Measurements from ENCODE around the gene CAMTA1.

Gene CAMTA1

DNA sequence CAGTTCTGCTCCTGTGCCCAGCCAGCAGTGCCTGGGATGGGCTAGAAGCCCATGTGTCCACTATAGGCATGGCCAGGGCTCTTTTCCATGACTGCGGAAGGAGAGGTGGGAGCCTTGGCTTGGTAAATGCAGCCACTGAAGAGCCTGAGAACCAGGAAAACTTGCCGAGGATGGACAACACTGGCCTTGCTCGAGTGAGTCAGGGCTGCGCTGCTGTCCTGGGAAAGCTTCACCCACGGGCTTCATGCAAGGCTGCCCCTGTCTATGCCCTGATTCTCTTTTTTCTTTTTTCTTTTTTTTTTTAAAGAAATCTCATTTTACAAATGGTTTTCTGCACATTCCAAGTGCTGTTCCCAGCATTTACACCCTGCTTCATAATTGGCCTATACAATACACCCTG lies 156.5 kb downstream of the CAMTA1 start:
- no peak overlapping the region for H3K4me3 ChIP-seq (ENCODE audit: low read depth, low read length)
- DNase-seq (ENCODE audit: low read depth): no peak

DNA sequence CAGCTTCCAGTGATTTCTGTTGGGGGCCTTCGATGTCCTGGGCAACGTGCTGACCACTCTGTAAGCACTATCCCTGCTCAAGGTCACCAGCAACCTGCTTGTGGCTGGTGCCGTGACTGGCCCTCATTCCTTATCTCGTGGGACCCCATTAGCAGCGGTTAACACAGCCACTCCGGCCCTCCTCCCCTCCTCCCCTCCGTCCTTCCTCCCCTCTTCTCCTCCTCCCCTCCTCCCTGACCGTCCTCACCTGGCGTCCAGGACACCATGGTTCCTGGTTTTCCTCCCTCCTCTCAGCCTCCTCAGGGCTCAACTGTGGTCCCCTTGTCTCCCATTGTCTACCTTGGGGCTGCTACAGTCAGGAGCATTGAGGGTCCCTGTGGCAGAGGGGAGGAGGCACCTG lies 157.7 kb downstream of the CAMTA1 start:
- H3K4me3 ChIP-seq (ENCODE audit: low read depth, low read length): no peak overlapping the region
- DNase-seq (ENCODE audit: low read depth): no peak

DNA sequence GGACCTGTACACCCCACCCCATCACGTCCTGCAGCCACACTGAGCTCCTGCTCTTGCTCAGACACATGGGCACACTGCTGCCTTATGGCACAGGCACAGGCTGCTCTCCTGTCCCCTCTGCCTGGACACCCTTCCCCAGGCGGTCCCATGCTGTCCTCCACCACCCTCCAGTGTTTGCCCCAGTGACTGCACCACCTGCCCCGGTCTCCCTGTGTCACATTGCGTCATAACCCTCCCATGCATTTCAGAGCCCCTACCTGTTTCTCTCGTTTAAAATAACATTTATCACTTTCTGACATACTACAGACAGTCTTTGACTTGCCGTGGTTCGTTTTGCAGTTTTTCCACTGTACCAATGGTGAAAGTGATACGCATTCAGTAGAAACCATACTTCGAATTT lies 159.2 kb downstream of the CAMTA1 start:
- no peak overlapping the region for H3K4me3 ChIP-seq (ENCODE audit: low read depth, low read length)
- DNase-seq (ENCODE audit: low read depth): no peak

DNA sequence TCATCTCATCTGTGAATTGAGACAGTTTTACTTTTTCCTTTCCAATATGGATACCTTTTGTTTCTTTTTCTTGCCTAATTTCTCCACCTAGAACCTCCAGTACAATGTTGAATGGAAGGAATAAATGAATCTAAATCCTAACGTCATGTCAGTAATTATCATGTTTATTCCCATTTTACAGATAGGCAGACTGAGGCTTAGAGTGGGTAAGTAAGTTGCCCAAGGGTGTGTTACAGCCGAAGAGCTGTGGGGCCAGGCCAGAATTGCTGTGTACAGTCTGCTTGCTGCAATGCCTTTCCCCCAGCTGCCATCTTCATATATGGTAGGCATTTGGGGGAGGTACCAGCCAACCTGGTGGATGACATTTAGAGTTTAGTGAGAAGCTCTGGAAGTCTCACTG lies 162.7 kb downstream of the CAMTA1 start:
- no peak overlapping the region for H3K4me3 ChIP-seq (ENCODE audit: low read depth, low read length)
- no peak for DNase-seq (ENCODE audit: low read depth)

DNA sequence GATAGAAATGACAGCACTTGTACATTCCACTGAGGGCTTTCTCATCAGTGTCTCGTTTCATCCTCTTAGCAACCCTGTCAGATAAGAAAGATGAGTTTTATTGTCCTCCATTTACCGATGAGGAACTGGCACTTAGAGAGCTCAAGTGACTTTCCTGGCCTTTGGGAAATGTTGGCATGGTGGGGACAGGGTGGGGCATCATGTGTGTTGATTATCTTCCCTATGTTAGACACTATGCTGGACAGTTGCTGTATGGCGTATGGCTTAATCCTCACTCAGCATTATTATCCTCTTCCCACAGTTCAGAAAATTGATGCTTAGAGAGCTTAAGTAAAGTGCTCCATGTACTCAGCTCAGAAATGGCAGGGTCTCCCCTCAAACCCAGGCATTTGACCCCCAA lies 163.2 kb downstream of the CAMTA1 start:
- no peak for DNase-seq (ENCODE audit: low read depth)

DNA sequence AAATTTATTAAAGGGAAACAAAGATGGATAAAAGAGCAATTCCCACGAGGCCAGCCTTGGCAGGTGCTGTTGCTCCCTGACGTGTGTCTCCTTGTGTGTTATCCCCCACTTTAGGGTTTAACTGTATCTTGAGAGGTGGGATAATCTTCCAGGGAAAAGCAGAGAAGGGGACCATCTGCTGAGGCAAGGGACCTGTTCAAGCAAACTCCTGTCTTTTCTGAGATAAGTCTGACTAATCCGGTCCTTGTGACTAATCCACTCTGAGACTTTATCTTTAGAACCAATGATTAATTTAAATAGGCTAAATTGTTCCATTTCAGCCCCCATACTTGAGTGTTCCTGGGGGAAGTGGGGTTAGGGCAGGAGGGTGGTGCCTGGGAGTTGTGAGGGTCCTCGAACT lies 163.6 kb downstream of the CAMTA1 start:
- no peak for DNase-seq (ENCODE audit: low read depth)
- no peak overlapping the region for H3K4me3 ChIP-seq (ENCODE audit: low read depth, low read length)

More for the DNA sequence above, 163.2 kb downstream of the CAMTA1 start:
- no peak overlapping the region for H3K4me3 ChIP-seq (ENCODE audit: low read depth, low read length)

DNA sequence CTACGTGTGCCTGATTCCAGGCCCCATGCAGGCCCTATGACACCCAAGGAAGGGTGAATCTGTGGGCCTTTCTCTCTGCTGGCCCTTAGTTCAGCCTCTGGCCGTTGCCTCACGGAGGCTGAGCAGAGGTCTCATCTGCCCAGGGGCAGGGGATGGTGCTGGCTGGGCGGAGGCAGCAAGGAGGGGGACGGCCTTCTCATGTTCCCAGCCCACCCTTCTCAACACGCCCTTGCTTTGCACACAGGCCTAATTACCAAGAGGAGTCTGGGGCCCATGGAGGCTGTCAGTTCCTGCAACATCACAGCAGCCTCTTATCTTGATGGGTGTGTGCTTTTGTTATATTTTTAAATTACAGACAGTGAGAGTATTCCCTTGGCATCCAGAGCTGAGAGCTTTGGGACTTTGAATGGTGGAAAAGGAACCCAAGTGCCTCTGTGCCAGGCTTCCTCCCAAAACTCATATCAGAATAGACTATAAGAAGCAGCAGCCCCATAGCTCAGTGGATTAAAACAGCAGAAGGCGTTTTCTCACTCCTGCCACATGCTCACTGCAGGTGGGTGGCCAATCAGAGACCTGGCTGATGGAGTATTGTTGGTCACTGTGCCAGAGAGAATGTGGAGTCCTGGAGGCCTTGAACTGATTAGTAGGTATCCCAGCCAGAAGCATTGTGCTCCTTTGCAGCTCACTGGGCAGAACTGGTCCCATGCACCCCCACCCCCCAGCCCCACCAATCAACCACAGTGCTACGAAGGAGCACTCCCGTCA lies 164.9 kb downstream of the CAMTA1 start:
- DNase-seq (ENCODE audit: low read depth): no peak
- H3K4me3 ChIP-seq (ENCODE audit: low read depth, low read length): no peak overlapping the region

DNA sequence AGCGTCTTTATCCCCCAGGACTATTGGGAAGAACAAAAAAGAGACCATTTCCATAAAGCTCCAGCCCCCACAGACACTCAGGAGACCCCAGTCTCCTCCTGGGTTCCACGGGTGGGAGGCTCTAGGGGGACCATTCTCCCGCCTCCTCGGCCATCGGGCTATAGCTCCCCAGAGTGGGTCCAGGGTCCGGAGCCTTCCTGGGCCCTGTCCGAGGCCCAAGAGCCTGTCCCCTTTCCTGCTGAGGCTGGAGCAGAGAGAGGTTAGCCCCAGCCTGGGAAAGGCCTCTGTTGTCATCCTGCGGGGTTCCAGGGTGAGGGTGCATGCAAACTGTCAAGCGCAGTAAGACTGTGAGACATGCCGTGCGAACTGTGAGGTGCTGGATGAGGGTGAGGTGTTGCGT lies 166.3 kb downstream of the CAMTA1 start:
- DNase-seq (ENCODE audit: low read depth): no peak

DNA sequence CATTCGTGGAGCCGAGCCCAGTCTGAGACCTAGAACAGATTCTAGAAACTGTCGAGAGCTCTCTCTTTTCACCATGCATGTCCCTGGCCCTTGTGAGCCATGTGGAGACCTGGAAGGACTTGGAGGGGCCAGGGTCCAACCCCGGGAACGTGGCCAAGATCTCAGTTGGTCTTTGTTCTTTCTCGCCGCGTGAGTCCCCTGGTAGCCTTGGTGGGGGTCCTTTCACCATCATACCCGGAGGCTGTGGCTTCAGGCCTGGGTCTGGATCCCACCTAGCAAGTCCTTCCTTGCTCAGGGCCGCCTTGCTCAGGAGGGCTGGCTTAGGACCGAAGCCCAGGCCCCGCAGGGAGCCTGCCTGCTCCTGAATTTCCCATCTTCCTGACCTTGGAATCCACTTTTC lies 168.0 kb downstream of the CAMTA1 start:
- DNase-seq (ENCODE audit: low read depth): no peak
- H3K4me3 ChIP-seq (ENCODE audit: low read depth, low read length): no peak overlapping the region

More for the DNA sequence above, 166.3 kb downstream of the CAMTA1 start:
- no peak overlapping the region for H3K4me3 ChIP-seq (ENCODE audit: low read depth, low read length)

DNA sequence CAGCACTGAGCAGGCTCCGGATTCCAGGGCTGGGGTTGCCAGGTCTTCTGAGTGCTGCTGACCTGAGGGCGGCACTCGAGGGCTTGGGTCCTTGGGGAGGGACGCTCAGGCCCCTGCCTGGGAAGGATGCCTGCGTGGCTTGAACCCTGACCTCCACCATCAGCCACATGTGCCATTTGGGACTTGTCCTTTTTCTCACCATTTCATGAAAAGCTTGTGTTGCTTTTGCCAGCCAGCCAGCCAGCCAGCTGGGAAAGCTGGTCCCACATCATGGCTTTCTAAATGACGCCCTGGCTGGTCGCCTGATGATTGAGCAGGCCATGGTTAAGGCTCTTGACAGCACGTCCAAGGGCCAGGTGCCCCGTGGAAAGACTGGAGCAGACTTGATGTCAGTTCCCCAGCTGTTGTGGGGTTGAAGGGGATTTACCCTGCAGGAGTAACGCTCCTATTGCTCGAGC lies 168.7 kb downstream of the CAMTA1 start:
- DNase-seq (ENCODE audit: low read depth): no peak
- H3K4me3 ChIP-seq (ENCODE audit: low read depth, low read length): no peak overlapping the region

DNA sequence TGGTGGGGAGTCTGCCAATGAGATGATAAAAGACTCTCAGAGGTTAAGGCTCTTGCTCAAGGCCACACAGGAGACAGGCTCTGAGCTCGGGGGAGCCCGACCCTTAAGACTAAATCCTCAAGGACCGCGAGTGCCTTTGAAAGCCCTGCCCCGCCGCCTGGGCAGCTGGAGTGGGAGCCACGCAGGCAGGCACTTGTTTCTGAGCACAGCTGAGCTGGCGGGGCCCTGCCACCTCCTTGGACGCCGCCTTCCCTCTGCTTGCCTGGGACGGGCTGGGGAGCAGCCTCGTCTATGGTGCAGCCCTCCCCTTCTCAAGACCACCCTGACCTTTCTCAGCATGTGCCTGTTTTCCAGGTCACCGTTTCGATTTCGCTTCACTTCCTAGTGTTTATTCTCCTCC lies 169.3 kb downstream of the CAMTA1 start:
- H3K4me3 ChIP-seq (ENCODE audit: low read depth, low read length): no peak overlapping the region
- no peak for DNase-seq (ENCODE audit: low read depth)

DNA sequence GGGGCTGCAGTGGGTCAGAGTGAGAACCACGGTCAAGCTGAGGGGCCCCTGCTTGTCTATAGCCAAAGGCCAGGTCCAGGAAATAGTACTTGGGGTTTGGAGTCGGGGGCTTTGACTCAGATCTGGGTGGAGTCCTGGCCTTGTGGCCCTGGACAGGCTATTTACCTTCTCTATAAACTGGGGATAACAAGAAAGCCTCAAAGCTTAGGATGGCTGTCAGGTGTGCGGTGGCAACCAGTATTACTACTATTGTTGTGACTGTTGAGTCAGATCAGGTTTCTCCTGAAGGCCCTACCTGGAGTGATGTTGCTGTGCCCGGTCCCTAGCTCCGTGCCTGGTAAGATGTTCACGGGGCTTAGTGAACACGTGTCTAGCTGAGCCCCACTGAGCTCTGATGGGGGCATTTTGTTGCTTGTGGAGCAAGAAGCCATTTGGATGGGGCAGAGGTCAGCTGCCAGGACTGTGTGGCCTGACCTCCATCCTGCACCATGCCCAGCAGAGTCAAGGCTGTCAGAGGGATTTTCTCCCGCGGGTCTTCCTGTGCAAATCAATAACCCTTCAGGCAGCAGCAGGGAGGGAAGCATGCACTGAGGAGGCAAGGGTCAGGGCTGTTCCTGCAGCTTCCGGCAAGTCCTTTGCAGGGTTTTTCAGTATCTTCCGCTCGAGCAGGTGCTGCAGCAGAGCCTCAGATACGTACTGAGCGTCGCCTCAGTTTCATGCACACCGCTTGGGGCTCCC lies 170.3 kb downstream of the CAMTA1 start:
- no peak for DNase-seq (ENCODE audit: low read depth)
- H3K4me3 ChIP-seq (ENCODE audit: low read depth, low read length): no peak overlapping the region

DNA sequence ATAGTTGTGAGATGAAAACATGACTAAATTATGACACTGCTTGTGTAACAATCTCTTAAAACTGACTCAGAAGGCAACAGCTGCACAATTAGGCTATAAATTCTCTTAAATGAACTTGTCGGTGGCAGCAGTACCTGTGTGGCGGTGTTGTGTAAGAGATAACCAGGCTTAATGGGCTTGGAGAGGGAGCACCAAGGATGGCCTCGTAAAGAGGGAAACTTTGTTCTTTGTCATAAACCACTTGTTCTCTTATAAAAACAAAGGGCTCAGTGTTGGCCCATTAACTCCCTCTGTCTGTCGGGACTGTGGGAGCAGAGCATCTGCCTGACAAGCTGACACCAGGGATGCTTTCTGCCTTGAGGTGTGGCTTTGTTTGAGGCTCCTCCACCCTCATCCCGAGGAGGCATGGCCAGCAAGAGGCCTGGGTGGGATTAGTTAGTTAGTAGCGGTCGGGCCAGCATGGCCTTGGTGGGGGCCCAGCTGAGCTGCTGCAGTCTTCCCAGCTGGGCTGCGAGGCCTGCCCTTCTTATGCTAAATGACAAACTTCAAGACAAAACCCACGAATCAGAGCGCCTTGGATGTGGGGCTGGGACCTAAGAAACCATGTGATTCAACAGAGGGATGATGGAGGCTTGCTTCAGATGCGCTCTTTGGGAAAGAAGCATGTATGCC lies 171.4 kb downstream of the CAMTA1 start:
- DNase-seq (ENCODE audit: low read depth): no peak
- H3K4me3 ChIP-seq (ENCODE audit: low read depth, low read length): no peak overlapping the region

DNA sequence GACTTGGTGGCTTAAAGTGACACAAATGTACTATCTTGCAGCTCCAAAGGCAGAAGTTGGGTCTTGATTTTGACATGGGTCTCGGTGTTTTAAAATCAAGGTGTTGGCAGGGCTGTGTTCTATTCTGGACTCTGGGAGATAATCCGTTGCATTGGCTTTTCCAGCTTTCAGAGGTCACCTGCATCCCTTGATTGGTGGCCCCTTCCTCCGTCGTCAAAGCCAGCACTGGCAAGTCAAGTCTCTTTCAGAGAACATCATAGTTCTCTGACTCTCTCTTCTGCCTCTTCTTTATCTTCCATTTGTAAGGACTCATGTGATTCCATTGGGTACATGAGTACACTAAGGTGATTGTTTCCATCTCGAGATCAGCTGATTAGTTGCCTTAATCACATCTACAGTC lies 172.1 kb downstream of the CAMTA1 start:
- no peak for DNase-seq (ENCODE audit: low read depth)
- no peak overlapping the region for H3K4me3 ChIP-seq (ENCODE audit: low read depth, low read length)

DNA sequence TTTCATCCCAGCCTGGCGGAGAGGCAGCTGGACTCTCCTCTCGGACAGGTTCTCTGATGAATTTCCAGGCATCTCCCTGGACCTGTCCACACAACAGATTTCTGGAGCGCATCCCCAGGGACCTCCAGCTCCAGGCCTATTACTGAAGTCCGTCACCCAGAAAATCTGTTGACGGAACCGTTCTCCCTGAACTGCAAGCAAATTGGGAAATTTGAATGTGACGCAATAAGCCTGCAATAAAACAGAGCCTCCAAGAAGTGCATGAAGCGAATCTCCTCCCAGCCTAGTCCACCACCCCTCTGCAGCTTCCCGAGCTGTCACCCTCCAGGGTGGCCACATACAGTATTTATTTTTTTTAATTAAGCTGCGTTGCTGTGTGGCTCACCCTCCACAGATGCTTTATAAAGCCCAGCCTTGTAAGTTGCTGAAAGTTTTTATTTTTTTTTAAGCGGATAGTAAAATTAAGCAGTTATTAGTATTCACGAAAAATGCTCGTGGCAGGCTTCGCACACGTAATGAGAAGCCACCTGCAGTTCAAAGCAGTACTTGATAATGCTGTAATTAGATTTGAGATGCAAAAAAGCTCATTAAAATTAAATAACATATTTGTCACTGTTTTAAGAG lies 173.3 kb downstream of the CAMTA1 start:
- DNase-seq (ENCODE audit: low read depth): no peak
- no peak overlapping the region for H3K4me3 ChIP-seq (ENCODE audit: low read depth, low read length)

DNA sequence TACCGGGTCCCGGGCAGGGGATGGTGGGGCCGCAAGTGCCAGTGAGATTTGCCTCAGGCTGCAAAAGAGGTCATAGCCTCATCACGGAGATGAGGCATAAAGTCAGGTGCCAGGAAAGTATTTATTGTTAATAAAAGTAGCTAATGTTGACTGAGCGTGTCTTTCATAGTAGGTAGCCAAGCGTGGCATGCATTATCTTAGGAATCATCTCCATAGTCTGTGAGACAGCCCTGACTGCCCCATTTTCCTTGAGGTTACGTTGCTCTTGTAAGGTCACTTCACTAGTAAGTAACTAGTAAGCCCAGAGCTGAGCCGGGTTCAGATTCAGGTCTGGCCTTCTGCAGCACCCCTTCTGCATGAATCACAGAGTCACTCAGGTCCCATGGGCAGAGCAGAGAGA lies 174.2 kb downstream of the CAMTA1 start:
- DNase-seq (ENCODE audit: low read depth): no peak
- no peak overlapping the region for H3K4me3 ChIP-seq (ENCODE audit: low read depth, low read length)

DNA sequence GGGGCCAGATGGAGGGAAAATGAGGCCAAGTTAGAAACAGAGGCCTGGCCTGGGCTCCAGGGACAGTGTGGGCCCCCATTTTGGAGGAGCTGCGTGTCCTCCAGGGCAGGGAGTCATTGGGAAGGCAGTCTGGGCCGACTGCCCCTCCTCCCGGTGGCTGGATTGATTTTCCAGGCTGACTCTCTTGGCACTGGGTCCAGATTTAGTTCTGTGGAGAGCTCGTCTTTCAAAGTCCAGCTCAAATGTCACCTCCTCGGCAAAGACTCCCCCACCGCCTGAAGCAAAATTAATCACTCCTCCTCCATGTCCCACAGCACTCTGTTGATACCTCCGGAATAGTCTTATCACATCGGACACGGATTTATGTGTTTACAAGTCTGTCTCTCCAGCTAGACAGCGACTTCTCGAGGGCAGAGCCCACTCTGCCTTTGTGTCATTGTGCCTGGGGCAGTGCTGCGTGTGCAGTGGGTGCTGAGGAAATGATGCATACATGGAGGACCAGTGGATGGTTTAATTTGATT lies 175.1 kb downstream of the CAMTA1 start:
- DNase-seq (ENCODE audit: low read depth): no peak
- no peak overlapping the region for H3K4me3 ChIP-seq (ENCODE audit: low read depth, low read length)

DNA sequence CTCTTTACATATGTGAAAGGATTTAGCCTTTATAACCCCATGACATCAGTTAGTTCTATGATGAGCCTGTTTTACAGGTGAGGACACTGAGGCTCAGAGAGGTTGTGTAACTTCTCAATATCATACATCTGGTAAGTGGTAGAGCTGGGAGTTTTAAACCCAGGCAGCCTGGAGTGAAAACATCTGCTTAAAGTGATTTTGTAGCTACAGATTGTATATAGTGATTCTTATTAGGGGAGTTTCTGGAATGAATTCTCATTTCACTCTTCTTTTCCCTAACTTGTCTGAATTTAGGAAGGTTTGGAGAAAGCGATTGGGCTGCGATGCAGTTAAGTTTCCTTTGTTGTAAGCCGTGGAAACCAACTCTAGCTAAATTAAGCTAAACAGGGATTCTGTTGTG lies 175.6 kb downstream of the CAMTA1 start:
- no peak for DNase-seq (ENCODE audit: low read depth)
- H3K4me3 ChIP-seq (ENCODE audit: low read depth, low read length): no peak overlapping the region

DNA sequence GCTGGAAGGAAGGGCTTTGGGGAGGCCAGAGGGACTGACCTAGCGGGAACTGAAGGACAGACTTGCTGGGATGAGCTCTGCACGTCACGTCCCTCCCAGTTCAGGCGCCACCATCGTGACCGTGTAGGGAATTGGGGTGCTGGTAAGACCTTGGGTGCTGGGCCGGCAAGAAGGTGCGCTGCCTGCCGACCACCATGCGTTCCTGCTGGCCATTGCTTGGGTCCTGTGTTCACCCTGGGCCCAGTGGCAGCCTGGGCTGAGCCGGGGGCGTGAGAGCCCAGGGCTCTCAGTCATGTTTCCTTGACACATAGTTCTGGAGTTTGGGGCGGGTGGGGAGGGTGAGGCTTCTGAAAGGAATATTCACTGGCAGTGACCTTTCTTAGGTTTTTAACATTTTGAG lies 176.0 kb downstream of the CAMTA1 start:
- DNase-seq (ENCODE audit: low read depth): no peak
- H3K4me3 ChIP-seq (ENCODE audit: low read depth, low read length): no peak overlapping the region
